Measurements from ENCODE around the gene MUL1.
"Not testable (repeated sequence)": the region's sequence is repeated elsewhere in the genome, so short reads cannot be mapped to it uniquely, and the experiment has no call there.

Gene MUL1

GRCh38 chr1:20498116-20498515 is 9.8 kb downstream of the MUL1 start:
- no peak for DNase-seq (ENCODE audit: low read depth)
- no peak for TF ChIP-seq CTCF (IDR thresholded peaks at IDR 0.05; ENCODE audit: insufficient read depth, low read depth, low read length, missing control alignments)
- no peak overlapping the region for H3K4me3 ChIP-seq (ENCODE audit: low read depth, low read length)

- no peak overlapping the region for H3K4me3 ChIP-seq (ENCODE audit: low read depth, low read length)
- no peak for TF ChIP-seq CTCF (IDR thresholded peaks at IDR 0.05; ENCODE audit: insufficient read depth, low read depth, low read length, missing control alignments)
- no peak for DNase-seq (ENCODE audit: low read depth)
These were observed 10.4 kb downstream of the MUL1 start for GRCh38 chr1:20497506-20497905.

- H3K4me3 ChIP-seq (ENCODE audit: low read depth, low read length); DNase-seq (ENCODE audit: low read depth): not testable (repeated sequence)
These were observed 11.1 kb downstream of the MUL1 start for GRCh38 chr1:20496725-20497383.

GRCh38 chr1:20496241-20496661 is 11.7 kb downstream of the MUL1 start:
- no peak for TF ChIP-seq CTCF (IDR thresholded peaks at IDR 0.05; ENCODE audit: insufficient read depth, low read depth, low read length, missing control alignments)
- H3K4me3 ChIP-seq (ENCODE audit: low read depth, low read length) = no peak overlapping the region
- DNase-seq (ENCODE audit: low read depth) = peak; percentile 21

- TF ChIP-seq CTCF (IDR thresholded peaks at IDR 0.05; ENCODE audit: insufficient read depth, low read depth, low read length, missing control alignments) = no peak
- no peak overlapping the region for H3K4me3 ChIP-seq (ENCODE audit: low read depth, low read length)
- no peak for DNase-seq (ENCODE audit: low read depth)
These were observed 12.3 kb downstream of the MUL1 start for GRCh38 chr1:20495661-20496060.

GRCh38 chr1:20494609-20495311 is 13.2 kb downstream of the MUL1 start:
- H3K4me3 ChIP-seq (ENCODE audit: low read depth, low read length) = no peak overlapping the region
- no peak for TF ChIP-seq CTCF (IDR thresholded peaks at IDR 0.05; ENCODE audit: insufficient read depth, low read depth, low read length, missing control alignments)
- DNase-seq (ENCODE audit: low read depth) = no peak

- DNase-seq (ENCODE audit: low read depth) = peak; percentile 80
- TF ChIP-seq CTCF (IDR thresholded peaks at IDR 0.05; ENCODE audit: insufficient read depth, low read depth, low read length, missing control alignments) = peak; percentile 98
- H3K4me3 ChIP-seq (ENCODE audit: low read depth, low read length) = no peak overlapping the region
These were observed 13.9 kb downstream of the MUL1 start for GRCh38 chr1:20493839-20494608.
